GM12892 (cell line): ENCODE measurements around the gene UBA6.

Experiments
- POLR2AphosphoS5 ChIP-seq: IDR thresholded peaks from 2 replicates; pipeline ENCODE4 v1.6.1; 2011; ENCODE audit warnings: low read depth, low read length, control low read depth
- TAF1 ChIP-seq: IDR thresholded peaks from 2 replicates; pipeline ENCODE4 v1.6.1; 2011; ENCODE audit warnings: low read depth, mild to moderate bottlenecking, control low read depth, low read length, borderline replicate concordance

DNA sequence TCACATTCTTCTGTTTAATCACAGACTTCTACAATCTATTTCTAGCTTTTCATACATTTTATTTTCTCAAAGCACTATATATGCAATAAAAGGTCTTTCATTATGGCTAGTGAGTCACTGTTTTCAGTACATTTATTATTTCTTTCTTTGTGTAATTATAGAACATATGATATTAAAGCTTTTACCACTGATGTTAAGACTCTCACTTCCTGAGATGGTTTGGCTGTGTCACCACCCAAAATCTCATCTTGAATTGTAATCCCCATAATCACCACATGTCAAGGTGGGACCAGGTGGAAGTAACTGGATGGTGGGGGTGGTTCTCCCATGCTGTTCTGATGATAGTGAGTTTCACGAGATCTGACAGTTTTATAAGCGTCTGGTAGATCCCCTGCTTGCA is 41.9 kb downstream of the UBA6 start:
- no peak for TF ChIP-seq TAF1
- TF ChIP-seq POLR2AphosphoS5, result no peak
